Measurements from ENCODE around the gene SLC25A45. TPM values are rescaled to one million over a fixed set of nuclear protein-coding genes. Genes with fewer than 3 reads are reported as not detected.

SLC25A45 gene
- polyA plus RNA-seq, 1 of the 3 experiments (the other 2 are of a cell fraction): 3.6 TPM

DNA sequence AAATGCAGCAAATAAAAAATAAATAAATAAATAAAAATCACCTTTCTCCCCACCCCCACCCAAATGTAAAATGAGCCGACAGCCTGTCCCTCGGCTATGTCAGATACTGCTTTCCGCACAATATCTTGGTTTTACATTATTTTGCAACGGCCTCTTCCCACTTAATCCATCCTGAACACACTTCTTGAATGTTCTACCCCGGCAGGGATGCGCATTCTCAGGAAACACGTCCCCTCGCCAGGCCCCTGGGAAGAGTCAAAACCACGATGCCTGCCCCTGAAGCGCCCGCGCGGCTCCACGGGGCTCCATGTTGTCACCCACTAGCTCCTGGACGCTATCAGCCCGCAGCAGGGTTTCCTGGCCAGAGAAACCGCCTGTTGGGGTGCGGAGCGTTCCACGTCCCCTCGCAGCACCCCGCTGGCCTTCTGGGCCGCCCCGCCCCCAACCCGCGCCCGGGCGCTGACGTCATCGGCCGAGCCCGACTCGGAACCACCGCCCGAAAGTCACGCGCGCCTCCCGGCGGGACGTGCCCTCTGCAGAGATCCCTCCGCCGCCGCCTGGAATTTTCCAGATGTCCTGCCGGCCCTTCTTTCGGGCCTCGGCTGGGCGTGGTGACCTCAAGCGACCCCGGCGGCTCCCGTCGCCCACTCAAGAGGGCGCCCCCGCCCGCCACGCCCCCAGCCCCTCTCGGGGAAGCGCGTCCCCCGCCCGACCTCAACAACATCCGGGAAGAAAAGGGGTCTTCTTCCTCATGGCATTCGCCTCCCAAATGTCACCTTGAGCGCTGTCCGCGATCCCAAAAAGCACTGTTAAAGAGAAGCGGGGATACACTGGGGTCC lies 39.6 kb upstream of the SLC25A45 start:
- Histone ChIP-seq H3K4me1 (ENCODE audit: control insufficient read depth in 1 of 2, insufficient read depth in 2 of 2, low read depth in 1 of 2, low read length in 1 of 2) (peaks cover 39 to 52% of the 10 kb centered on the region in 2 experiments), H2AFZ (ENCODE audit: low read depth) (no peak overlapping the region), H3K9me3 (no peaks in the 10 kb centered on the region), H3K4me2 (peak overlapping the region; percentile 94), H4K20me1 (ENCODE audit: insufficient read depth) (peaks cover 44% of the 10 kb centered on the region), H3F3A (replicated peaks; ENCODE audit: insufficient read depth) (peaks cover 78% of the 10 kb centered on the region), H3K27me3 (ENCODE audit: insufficient read depth) (no peaks in the 10 kb centered on the region), H3K9me2 (no peaks in the 10 kb centered on the region), H3K27ac (ENCODE audit: low read depth in 2 of 2, low read length in 1 of 2) (peak overlapping the region; percentile 100), H3K36me3 (replicated peaks in 1 of 2; ENCODE audit: control insufficient read depth in 1 of 2, insufficient read depth in 2 of 2, low read length in 1 of 2) (peaks cover 30 to 40% of the 10 kb centered on the region in 2 experiments), H3K9ac (peak overlapping the region; percentile 98), H3K79me2 (ENCODE audit: insufficient read depth) (peaks cover 96% of the 10 kb centered on the region), H3K4me3 (ENCODE audit: low read depth in 2 of 2, low read length in 1 of 2) (peak overlapping the region; percentile 77 to 83)
- 2% methylated on average over 22 of the region's 68 CpGs for WGBS (ENCODE audit: low lambda C conversion rate)
- DNase-seq: peak; percentile 89
- ChIA-PET POLR2A (interaction anchor here (0.6 to 17.2 kb wide), 24 partner anchors 7 to 185 kb away, joined by 3 to 1027 read pairs (median 5); partner anchors contain the start of genes FRMD8, MALAT1, SCYL1 and SLC25A45), CTCF (interaction anchor here (0.8 to 13.0 kb wide), 10 partner anchors 15 to 93 kb away, joined by 3 to 223 read pairs (median 4); partner anchors contain the start of gene MALAT1)
- TF ChIP-seq, protein P1, sequence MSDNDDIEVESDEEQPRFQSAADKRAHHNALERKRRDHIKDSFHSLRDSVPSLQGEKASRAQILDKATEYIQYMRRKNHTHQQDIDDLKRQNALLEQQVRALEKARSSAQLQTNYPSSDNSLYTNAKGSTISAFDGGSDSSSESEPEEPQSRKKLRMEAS (IDR thresholded peaks at IDR 0.05; ENCODE audit: low read depth): peak; percentile 71; the same call in 1 of the 2 replicates
- TF ChIP-seq FOXJ3 (CRISPR knock-in tag; IDR thresholded peaks at IDR 0.05) (0 out of 2 replicates have a peak, but pooled peaks have one; percentile 25), TAF1 (IDR thresholded peaks at IDR 0.05; ENCODE audit: borderline replicate concordance, low read depth, low read length) (peak; percentile 65; the same call in 1 of the 2 replicates), GATA2 (CRISPR knock-in tag; IDR thresholded peaks at IDR 0.05) (no peak), JUND (IDR thresholded peaks at IDR 0.05) (peak; percentile 52; the same call in 1 of the 2 replicates), FOXM1 (IDR thresholded peaks at IDR 0.05; ENCODE audit: low read depth) (0 out of 2 replicates have a peak, but pooled peaks have one; percentile 61), SIN3A (IDR thresholded peaks at IDR 0.05; ENCODE audit: borderline replicate concordance, low read depth, low read length) (peak; percentile 83; the same call in 1 of the 2 replicates), TEAD4 (IDR thresholded peaks at IDR 0.05; ENCODE audit: borderline replicate concordance, insufficient read depth) (peak; percentile 71; the same call in 1 of the 2 replicates), FOSL2 (IDR thresholded peaks at IDR 0.05; ENCODE audit: borderline replicate concordance, low read depth) (peak; percentile 40; the same call in 1 of the 2 replicates), MEF2A (IDR thresholded peaks at IDR 0.05; ENCODE audit: borderline replicate concordance, low read depth) (0 out of 2 replicates have a peak, but pooled peaks have one; percentile 9), MXI1 (IDR thresholded peaks at IDR 0.05; ENCODE audit: low read depth, low read length) (0 out of 2 replicates have a peak, but pooled peaks have one; percentile 43), NFIC (IDR thresholded peaks at IDR 0.05; ENCODE audit: borderline replicate concordance) (peak; percentile 53; the same call in 1 of the 2 replicates), RCOR1 (IDR thresholded peaks at IDR 0.05; ENCODE audit: low read length) (no peak; the same call in 1 of the 2 replicates)
- TF ChIP-seq, protein P2, sequence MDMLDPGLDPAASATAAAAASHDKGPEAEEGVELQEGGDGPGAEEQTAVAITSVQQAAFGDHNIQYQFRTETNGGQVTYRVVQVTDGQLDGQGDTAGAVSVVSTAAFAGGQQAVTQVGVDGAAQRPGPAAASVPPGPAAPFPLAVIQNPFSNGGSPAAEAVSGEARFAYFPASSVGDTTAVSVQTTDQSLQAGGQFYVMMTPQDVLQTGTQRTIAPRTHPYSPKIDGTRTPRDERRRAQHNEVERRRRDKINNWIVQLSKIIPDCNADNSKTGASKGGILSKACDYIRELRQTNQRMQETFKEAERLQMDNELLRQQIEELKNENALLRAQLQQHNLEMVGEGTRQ (IDR thresholded peaks at IDR 0.05; ENCODE audit: borderline replicate concordance, low read depth, low read length): no peak
- TF ChIP-seq, protein P3, sequence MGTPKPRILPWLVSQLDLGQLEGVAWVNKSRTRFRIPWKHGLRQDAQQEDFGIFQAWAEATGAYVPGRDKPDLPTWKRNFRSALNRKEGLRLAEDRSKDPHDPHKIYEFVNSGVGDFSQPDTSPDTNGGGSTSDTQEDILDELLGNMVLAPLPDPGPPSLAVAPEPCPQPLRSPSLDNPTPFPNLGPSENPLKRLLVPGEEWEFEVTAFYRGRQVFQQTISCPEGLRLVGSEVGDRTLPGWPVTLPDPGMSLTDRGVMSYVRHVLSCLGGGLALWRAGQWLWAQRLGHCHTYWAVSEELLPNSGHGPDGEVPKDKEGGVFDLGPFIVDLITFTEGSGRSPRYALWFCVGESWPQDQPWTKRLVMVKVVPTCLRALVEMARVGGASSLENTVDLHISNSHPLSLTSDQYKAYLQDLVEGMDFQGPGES (IDR thresholded peaks at IDR 0.05; ENCODE audit: low read depth, low read length): no peak
- TF ChIP-seq, protein P4, sequence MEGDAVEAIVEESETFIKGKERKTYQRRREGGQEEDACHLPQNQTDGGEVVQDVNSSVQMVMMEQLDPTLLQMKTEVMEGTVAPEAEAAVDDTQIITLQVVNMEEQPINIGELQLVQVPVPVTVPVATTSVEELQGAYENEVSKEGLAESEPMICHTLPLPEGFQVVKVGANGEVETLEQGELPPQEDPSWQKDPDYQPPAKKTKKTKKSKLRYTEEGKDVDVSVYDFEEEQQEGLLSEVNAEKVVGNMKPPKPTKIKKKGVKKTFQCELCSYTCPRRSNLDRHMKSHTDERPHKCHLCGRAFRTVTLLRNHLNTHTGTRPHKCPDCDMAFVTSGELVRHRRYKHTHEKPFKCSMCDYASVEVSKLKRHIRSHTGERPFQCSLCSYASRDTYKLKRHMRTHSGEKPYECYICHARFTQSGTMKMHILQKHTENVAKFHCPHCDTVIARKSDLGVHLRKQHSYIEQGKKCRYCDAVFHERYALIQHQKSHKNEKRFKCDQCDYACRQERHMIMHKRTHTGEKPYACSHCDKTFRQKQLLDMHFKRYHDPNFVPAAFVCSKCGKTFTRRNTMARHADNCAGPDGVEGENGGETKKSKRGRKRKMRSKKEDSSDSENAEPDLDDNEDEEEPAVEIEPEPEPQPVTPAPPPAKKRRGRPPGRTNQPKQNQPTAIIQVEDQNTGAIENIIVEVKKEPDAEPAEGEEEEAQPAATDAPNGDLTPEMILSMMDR (IDR thresholded peaks at IDR 0.05): no peak
- TF ChIP-seq, protein P5, sequence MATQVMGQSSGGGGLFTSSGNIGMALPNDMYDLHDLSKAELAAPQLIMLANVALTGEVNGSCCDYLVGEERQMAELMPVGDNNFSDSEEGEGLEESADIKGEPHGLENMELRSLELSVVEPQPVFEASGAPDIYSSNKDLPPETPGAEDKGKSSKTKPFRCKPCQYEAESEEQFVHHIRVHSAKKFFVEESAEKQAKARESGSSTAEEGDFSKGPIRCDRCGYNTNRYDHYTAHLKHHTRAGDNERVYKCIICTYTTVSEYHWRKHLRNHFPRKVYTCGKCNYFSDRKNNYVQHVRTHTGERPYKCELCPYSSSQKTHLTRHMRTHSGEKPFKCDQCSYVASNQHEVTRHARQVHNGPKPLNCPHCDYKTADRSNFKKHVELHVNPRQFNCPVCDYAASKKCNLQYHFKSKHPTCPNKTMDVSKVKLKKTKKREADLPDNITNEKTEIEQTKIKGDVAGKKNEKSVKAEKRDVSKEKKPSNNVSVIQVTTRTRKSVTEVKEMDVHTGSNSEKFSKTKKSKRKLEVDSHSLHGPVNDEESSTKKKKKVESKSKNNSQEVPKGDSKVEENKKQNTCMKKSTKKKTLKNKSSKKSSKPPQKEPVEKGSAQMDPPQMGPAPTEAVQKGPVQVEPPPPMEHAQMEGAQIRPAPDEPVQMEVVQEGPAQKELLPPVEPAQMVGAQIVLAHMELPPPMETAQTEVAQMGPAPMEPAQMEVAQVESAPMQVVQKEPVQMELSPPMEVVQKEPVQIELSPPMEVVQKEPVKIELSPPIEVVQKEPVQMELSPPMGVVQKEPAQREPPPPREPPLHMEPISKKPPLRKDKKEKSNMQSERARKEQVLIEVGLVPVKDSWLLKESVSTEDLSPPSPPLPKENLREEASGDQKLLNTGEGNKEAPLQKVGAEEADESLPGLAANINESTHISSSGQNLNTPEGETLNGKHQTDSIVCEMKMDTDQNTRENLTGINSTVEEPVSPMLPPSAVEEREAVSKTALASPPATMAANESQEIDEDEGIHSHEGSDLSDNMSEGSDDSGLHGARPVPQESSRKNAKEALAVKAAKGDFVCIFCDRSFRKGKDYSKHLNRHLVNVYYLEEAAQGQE (IDR thresholded peaks at IDR 0.05; ENCODE audit: low read depth, low read length): no peak; the same call in 1 of the 2 replicates
- TF ChIP-seq, protein P6, sequence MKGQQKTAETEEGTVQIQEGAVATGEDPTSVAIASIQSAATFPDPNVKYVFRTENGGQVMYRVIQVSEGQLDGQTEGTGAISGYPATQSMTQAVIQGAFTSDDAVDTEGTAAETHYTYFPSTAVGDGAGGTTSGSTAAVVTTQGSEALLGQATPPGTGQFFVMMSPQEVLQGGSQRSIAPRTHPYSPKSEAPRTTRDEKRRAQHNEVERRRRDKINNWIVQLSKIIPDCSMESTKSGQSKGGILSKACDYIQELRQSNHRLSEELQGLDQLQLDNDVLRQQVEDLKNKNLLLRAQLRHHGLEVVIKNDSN (IDR thresholded peaks at IDR 0.05; ENCODE audit: borderline replicate concordance, low read depth): peak; percentile 72; the same call in 1 of the 2 replicates

Measured in SK-N-SH (cell line).